ENCODE measurements around the gene KLRC1.

Gene KLRC1

GRCh38 chr12:10453156-10453555, at the start of gene KLRC1:
Gene KLRC1 (minus strand): TSS chr12:10453377. CDS start chr12:10451156, 2,221 bp downstream.
- ATAC-seq: no peak
- no peak for TF ChIP-seq CREB5 (CRISPR knock-in tag; IDR thresholded peaks at IDR 0.05; ENCODE audit: low read depth)
- no peak for TF ChIP-seq ZNF8 (CRISPR knock-in tag; IDR thresholded peaks at IDR 0.05)
- no peak for TF ChIP-seq ZNF70 (CRISPR knock-in tag; IDR thresholded peaks at IDR 0.05)

DNA sequence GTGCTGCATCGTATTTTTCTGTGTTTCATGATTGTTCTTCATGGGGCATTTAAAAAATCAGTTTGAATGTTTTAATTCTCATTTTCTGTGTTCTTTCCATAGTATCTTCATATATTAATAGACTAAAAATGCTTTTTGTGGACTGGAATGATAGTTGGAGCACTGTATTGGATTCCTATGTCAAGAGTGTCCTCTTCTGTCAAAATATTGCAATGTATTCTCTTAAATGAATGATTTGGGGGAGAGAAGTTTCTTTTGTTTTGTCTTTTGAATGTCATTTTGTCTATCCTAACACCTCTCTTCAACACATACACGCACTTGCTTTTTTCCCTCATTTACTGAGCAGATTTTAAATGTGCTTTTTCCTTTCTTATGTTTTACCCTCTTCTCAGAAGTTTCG, 47.9 kb upstream of the KLRC1 start:
- TF ChIP-seq GLIS3 (CRISPR knock-in tag; IDR thresholded peaks at IDR 0.05) (no peak), CSDC2 (CRISPR knock-in tag; IDR thresholded peaks at IDR 0.05) (no peak), CREB5 (CRISPR knock-in tag; IDR thresholded peaks at IDR 0.05; ENCODE audit: low read depth) (no peak)
- TF ChIP-seq, protein P1, sequence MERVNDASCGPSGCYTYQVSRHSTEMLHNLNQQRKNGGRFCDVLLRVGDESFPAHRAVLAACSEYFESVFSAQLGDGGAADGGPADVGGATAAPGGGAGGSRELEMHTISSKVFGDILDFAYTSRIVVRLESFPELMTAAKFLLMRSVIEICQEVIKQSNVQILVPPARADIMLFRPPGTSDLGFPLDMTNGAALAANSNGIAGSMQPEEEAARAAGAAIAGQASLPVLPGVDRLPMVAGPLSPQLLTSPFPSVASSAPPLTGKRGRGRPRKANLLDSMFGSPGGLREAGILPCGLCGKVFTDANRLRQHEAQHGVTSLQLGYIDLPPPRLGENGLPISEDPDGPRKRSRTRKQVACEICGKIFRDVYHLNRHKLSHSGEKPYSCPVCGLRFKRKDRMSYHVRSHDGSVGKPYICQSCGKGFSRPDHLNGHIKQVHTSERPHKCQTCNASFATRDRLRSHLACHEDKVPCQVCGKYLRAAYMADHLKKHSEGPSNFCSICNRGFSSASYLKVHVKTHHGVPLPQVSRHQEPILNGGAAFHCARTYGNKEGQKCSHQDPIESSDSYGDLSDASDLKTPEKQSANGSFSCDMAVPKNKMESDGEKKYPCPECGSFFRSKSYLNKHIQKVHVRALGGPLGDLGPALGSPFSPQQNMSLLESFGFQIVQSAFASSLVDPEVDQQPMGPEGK (CRISPR knock-in tag; IDR thresholded peaks at IDR 0.05; ENCODE audit: borderline replicate concordance): no peak
- ATAC-seq: no peak

GRCh38 chr12:10498042-10498441, 44.9 kb upstream of the KLRC1 start:
- no peak for ATAC-seq
- TF ChIP-seq ZFP30 (CRISPR knock-in tag; IDR thresholded peaks at IDR 0.05) (no peak), CREB5 (CRISPR knock-in tag; IDR thresholded peaks at IDR 0.05; ENCODE audit: low read depth) (no peak), ZFP3 (CRISPR knock-in tag; IDR thresholded peaks at IDR 0.05) (no peak), ESRRG (CRISPR knock-in tag; IDR thresholded peaks at IDR 0.05) (no peak), POU6F1 (CRISPR knock-in tag; IDR thresholded peaks at IDR 0.05; ENCODE audit: borderline replicate concordance, low read depth) (no peak), ZNF70 (CRISPR knock-in tag; IDR thresholded peaks at IDR 0.05) (no peak), RARB (CRISPR knock-in tag; IDR thresholded peaks at IDR 0.05) (no peak), BACH2 (CRISPR knock-in tag; IDR thresholded peaks at IDR 0.05; ENCODE audit: borderline replicate concordance) (no peak), TOX (CRISPR knock-in tag; IDR thresholded peaks at IDR 0.05; ENCODE audit: borderline replicate concordance) (no peak), TCF4 (CRISPR knock-in tag; IDR thresholded peaks at IDR 0.05; ENCODE audit: borderline replicate concordance) (no peak)
- TF ChIP-seq, protein P2, sequence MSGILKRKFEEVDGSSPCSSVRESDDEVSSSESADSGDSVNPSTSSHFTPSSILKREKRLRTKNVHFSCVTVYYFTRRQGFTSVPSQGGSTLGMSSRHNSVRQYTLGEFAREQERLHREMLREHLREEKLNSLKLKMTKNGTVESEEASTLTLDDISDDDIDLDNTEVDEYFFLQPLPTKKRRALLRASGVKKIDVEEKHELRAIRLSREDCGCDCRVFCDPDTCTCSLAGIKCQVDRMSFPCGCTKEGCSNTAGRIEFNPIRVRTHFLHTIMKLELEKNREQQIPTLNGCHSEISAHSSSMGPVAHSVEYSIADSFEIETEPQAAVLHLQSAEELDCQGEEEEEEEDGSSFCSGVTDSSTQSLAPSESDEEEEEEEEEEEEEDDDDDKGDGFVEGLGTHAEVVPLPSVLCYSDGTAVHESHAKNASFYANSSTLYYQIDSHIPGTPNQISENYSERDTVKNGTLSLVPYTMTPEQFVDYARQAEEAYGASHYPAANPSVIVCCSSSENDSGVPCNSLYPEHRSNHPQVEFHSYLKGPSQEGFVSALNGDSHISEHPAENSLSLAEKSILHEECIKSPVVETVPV (CRISPR knock-in tag; IDR thresholded peaks at IDR 0.05): no peak
- TF ChIP-seq, protein P3, sequence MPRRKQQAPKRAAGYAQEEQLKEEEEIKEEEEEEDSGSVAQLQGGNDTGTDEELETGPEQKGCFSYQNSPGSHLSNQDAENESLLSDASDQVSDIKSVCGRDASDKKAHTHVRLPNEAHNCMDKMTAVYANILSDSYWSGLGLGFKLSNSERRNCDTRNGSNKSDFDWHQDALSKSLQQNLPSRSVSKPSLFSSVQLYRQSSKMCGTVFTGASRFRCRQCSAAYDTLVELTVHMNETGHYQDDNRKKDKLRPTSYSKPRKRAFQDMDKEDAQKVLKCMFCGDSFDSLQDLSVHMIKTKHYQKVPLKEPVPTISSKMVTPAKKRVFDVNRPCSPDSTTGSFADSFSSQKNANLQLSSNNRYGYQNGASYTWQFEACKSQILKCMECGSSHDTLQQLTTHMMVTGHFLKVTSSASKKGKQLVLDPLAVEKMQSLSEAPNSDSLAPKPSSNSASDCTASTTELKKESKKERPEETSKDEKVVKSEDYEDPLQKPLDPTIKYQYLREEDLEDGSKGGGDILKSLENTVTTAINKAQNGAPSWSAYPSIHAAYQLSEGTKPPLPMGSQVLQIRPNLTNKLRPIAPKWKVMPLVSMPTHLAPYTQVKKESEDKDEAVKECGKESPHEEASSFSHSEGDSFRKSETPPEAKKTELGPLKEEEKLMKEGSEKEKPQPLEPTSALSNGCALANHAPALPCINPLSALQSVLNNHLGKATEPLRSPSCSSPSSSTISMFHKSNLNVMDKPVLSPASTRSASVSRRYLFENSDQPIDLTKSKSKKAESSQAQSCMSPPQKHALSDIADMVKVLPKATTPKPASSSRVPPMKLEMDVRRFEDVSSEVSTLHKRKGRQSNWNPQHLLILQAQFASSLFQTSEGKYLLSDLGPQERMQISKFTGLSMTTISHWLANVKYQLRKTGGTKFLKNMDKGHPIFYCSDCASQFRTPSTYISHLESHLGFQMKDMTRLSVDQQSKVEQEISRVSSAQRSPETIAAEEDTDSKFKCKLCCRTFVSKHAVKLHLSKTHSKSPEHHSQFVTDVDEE (CRISPR knock-in tag; IDR thresholded peaks at IDR 0.05): no peak
